K562 (cell line): ENCODE measurements around the gene SLC38A2. TPM values are rescaled to one million over a fixed set of nuclear protein-coding genes. Genes with fewer than 3 reads are reported as not detected.

Source experiments
- ATAC-seq: fragments of 200-7000 bp; cut with Tn5 transposase; 3 replicates; pipeline ENCODE4 v1.9.1; 2020; ENCODE audit warnings: moderate library complexity
- BruUV-seq: library from RNA; stranded (reverse); fragments of 400-500 nt; replicated peaks from 2 replicates; lab custom pipeline; 2021; lab: Mats Ljungman, UMichigan
- CTCF ChIA-PET: fragments of 300-600 bp; formaldehyde crosslinking; extraction: SDS; loops from one replicate; lab custom pipeline; 2021; ENCODE audit warnings: low intra/inter-chr PET ratio; lab: Yijun Ruan, JAX
- POLR2A ChIA-PET: fragments of 300-600, 350-650 bp; sonication (Branson Sonifier 250); formaldehyde crosslinking; extraction: SDS; loops from one replicate; lab custom pipeline; 2021; ENCODE audit warnings: antibody characterized with exemption, inconsistent platforms; lab: Yijun Ruan, JAX
- DNase-seq, 4 experiments: peaks; one replicate each; pipeline versions ENCODE4 v3.0.0 to v3.0.0-alpha.2; 2011 to 2018; ENCODE audit warnings: low spot score in 3 of 4, mixed read lengths in 3 of 4; ENCODE audit errors: extremely low read depth in 1 of 4
- FAIRE-seq: peaks from 2 replicates; lab custom pipeline; 2011; peaks lifted over from hg19 to GRCh38; lab: Jason Lieb, UNC
- H2AFZ ChIP-seq: 2 replicates; pipeline ENCODE4 v1.6.0; 2011; ENCODE audit warnings: low read depth, low read length, control low read depth, inconsistent platforms
- H3K27ac ChIP-seq: fragments of 200-600 bp; 3 replicates; pipeline ENCODE4 v1.8.0; 2011; ENCODE audit warnings: low read depth, mild to moderate bottlenecking, control low read depth, inconsistent platforms, low read length, moderate library complexity, mixed read lengths; ENCODE audit errors: extremely low read depth
- H3K27me3 ChIP-seq, 2 experiments: fragments of 300-600 bp in 1 of 2; 2 replicates in 1 of 2; 3 replicates in 1 of 2; pipeline versions ENCODE4 v1.6.0 to v1.8.0; 2011; ENCODE audit warnings: inconsistent platforms in 2 of 2, low read length in 2 of 2, mild to moderate bottlenecking in 1 of 2, mixed read lengths in 1 of 2, moderate library complexity in 1 of 2; ENCODE audit not compliant: control insufficient read depth in 2 of 2, insufficient read depth in 2 of 2
- H3K36me3 ChIP-seq: fragments of 300-600 bp; 3 replicates; pipeline ENCODE4 v1.8.0; 2011; ENCODE audit warnings: mild to moderate bottlenecking, low read length, inconsistent platforms; ENCODE audit not compliant: control insufficient read depth, insufficient read depth
- H3K4me1 ChIP-seq, 2 experiments: fragments of 200-600 bp in 1 of 2; replicated peaks in 1 of 2; 2 replicates in 1 of 2; 3 replicates in 1 of 2; pipeline versions ENCODE4 v1.5.1 to v1.8.0; 2011; ENCODE audit warnings: inconsistent platforms in 2 of 2, low read length in 2 of 2, mild to moderate bottlenecking in 1 of 2, mixed read lengths in 1 of 2, moderate library complexity in 1 of 2; ENCODE audit not compliant: control insufficient read depth in 2 of 2, insufficient read depth in 2 of 2
- H3K4me2 ChIP-seq: 2 replicates; pipeline ENCODE4 v1.6.1; 2011; ENCODE audit warnings: low read length, control low read depth, inconsistent platforms, mixed read lengths; ENCODE audit not compliant: insufficient read depth
- H3K4me3 ChIP-seq: fragments of 200-600 bp; sonication (generic), shearing (Covaris generic); 2 replicates; pipeline ENCODE4 v1.5.1; 2016; ENCODE audit warnings: control low read depth, inconsistent platforms
- H3K79me2 ChIP-seq: fragments of 200-600 bp; 3 replicates; pipeline ENCODE4 v1.8.0; 2011; ENCODE audit warnings: low read length, inconsistent platforms; ENCODE audit not compliant: control insufficient read depth, insufficient read depth
- H3K9ac ChIP-seq, 2 experiments: 2 replicates each; pipeline versions ENCODE4 v1.6.0 to v1.6.1; 2011; ENCODE audit warnings: low read depth in 2 of 2, low read length in 2 of 2, control low read depth in 1 of 2, inconsistent platforms in 1 of 2, mild to moderate bottlenecking in 1 of 2, mixed read lengths in 1 of 2; ENCODE audit not compliant: insufficient read depth in 1 of 2
- H3K9me1 ChIP-seq: one replicate; pipeline ENCODE4 v1.6.0; 2011; ENCODE audit warnings: inconsistent platforms, mild to moderate bottlenecking, low read length, moderate library complexity; ENCODE audit not compliant: control insufficient read depth, insufficient read depth
- H3K9me3 ChIP-seq: replicated peaks from 2 replicates; pipeline ENCODE4 v1.5.1; 2011; ENCODE audit warnings: low read depth, low read length, inconsistent platforms; ENCODE audit not compliant: control insufficient read depth, insufficient read depth
- H4K20me1 ChIP-seq: replicated peaks from 2 replicates; pipeline ENCODE4 v1.6.1; 2011; ENCODE audit warnings: low read length, inconsistent platforms, mixed read lengths; ENCODE audit not compliant: control insufficient read depth, insufficient read depth
- GABPB1 ChIP-seq: sonication (generic); formaldehyde crosslinking; IDR thresholded peaks from 2 replicates; pipeline ENCODE4 v1.8.0; 2022; ENCODE audit warnings: mild to moderate bottlenecking, missing genetic modification reagents
- MGA ChIP-seq: fragments of 450-650 bp; IDR thresholded peaks from 2 replicates; pipeline ENCODE4 v1.6.1; 2016; ENCODE audit warnings: mild to moderate bottlenecking, moderate library complexity
- MIER1 ChIP-seq: fragments of 450-650 bp; IDR thresholded peaks from 2 replicates; pipeline ENCODE4 v1.6.1; 2016; ENCODE audit warnings: antibody characterized with exemption, mild to moderate bottlenecking, low read depth
- MLX ChIP-seq, 2 experiments: fragments of 450-650 bp in 1 of 2; sonication (generic) in 1 of 2; formaldehyde crosslinking; conservative IDR thresholded peaks; 2 replicates each; pipeline versions ENCODE4 v1.4.0 to v1.8.1; 2020 to 2022; ENCODE audit warnings: mild to moderate bottlenecking in 1 of 2, missing genetic modification reagents in 1 of 2
- MTA2 ChIP-seq: fragments of 450-650 bp; IDR thresholded peaks from 2 replicates; pipeline ENCODE4 v1.6.1; 2016; ENCODE audit warnings: low read depth
- SAFB2 ChIP-seq: fragments of 200-400 bp; formaldehyde crosslinking; IDR thresholded peaks from 2 replicates; pipeline ENCODE4 v1.6.1; 2018; ENCODE audit warnings: borderline replicate concordance, low read length, low read depth, moderate library complexity; ENCODE audit not compliant: severe bottlenecking
- ZBTB17 ChIP-seq: fragments of 450-650 bp; formaldehyde crosslinking; IDR thresholded peaks from 2 replicates; pipeline ENCODE4 v1.4.0; 2020; ENCODE audit warnings: mild to moderate bottlenecking
- ZBTB2 ChIP-seq: fragments of 450-650 bp; IDR thresholded peaks from 2 replicates; pipeline ENCODE4 v1.6.1; 2016; ENCODE audit warnings: antibody characterized with exemption
- ZNF354B ChIP-seq: fragments of 250-450 bp; sonication (Bioruptor Pico); IDR thresholded peaks from 2 replicates; pipeline ENCODE4 v1.4.0; 2020
- ZNF384 ChIP-seq: IDR thresholded peaks from 2 replicates; pipeline ENCODE4 v1.6.1; 2012; ENCODE audit warnings: low read depth, low read length, improper control_type of control experiment
- WGBS: fragments of 100-300 bp; shearing (Covaris generic); methylation state at CpG from one replicate; pipeline ENCODE4 v1.1.6; 2016; ENCODE audit warnings: low coverage, mixed read lengths; ENCODE audit not compliant: insufficient coverage; ENCODE audit errors: missing lambda C conversion rate; 5-methylcytosine and 5-hydroxymethylcytosine counted together
- in situ Hi-C: fragments of 300-500 bp; cut with MboI; formaldehyde crosslinking; loops from 4 replicates; pipeline ENCODE4 v1.15.0; 2018; ENCODE audit warnings: inconsistent platforms, mixed read lengths
- intact Hi-C: fragments of 100-400 bp; cut with micrococcal nuclease; formaldehyde crosslinking; loops from 2 replicates; pipeline ENCODE4 v1.14.2; 2022
- polyA plus RNA-seq, 8 experiments: library from polyadenylated mRNA; depleted of rRNA in 4 of 8; stranded (reverse) in 5 of 8; unstranded in 3 of 8; fragments of >200 nt; fragmentation: Nextera tagmentation in 2 of 8; fragmentation: Illumina TruSeq in 1 of 8; extraction: Ambion mirVana in 2 of 8; extraction: Trizol in 1 of 8; gene quantifications; 2 replicates each; pipeline versions ENCODE4 v1.2.1 to v1.2.3, GENCODE V29; 2011 to 2014; ENCODE audit warnings: inconsistent platforms in 1 of 8, missing spikeins in 1 of 8
- total RNA-seq, 7 experiments: library from RNA; depleted of rRNA in 6 of 7; stranded (reverse); fragments of >200 nt in 6 of 7; fragmentation: Illumina TruSeq in 2 of 7; extraction: Trizol in 2 of 7; gene quantifications; 2 replicates each; pipeline versions ENCODE4 v1.2.1 to v1.2.3, GENCODE V29; 2011 to 2021; ENCODE audit warnings: low replicate concordance in 1 of 7

The SLC38A2 gene
- total and polyA plus RNA-seq, 9 of the 15 experiments (the other 6 are each of a cell fraction or from before 2014, with no cell fraction given), result 98.7 to 292 (median 143) TPM

- Histone ChIP-seq H3K9me1 (no peaks in the 10 kb centered on the region), H3K27ac (no peak overlapping the region), H3K79me2 (no peaks in the 10 kb centered on the region), H3K4me3 (no peak overlapping the region), H3K9me3 (no peaks in the 10 kb centered on the region), H3K27me3 (no peaks in the 10 kb centered on the region), H4K20me1 (no peaks in the 10 kb centered on the region), H3K4me1 (no peaks in the 10 kb centered on the region; a peak in 1 of 5 replicates), H3K36me3 (no peaks in the 10 kb centered on the region), H3K9ac (no peak overlapping the region), H2AFZ (no peak overlapping the region), H3K4me2 (no peak overlapping the region)
- DNase-seq, result no peak
- ChIA-PET POLR2A (no interaction called here), CTCF (no interaction called here)
- intact Hi-C loops, result no loop called here
- in situ Hi-C loops, result no loop called here
- ATAC-seq, result no peak
- no peak for FAIRE-seq
- 45% methylated on average over 1 of the region's 2 CpGs for WGBS
- BruUV-seq, result no TSS peak
- TF ChIP-seq GABPB1 (CRISPR knock-in tag), result no peak
- no peak for TF ChIP-seq MIER1
- TF ChIP-seq MGA, result no peak
- TF ChIP-seq MLX (CRISPR knock-in tag; conservative IDR thresholded peaks at IDR 0.05), result no peak
- no peak for TF ChIP-seq MTA2
- no peak for TF ChIP-seq ZNF354B
- no peak for TF ChIP-seq ZBTB17 (CRISPR knock-in tag)
- TF ChIP-seq SAFB2, result no peak
- no peak for TF ChIP-seq ZBTB2
- TF ChIP-seq ZNF384, result no peak
These were observed 27.8 kb upstream of the SLC38A2 start for GRCh38 chr12:46400406-46400805.
